Tibial artery (tissue), 4 donors: Measurements from ENCODE around the gene EPHA7.

Source experiments
- DNase-seq, 2 donors: peaks; one replicate each; pipeline ENCODE4 v3.0.0-alpha.2; 2019
- H3K27ac ChIP-seq, 2 donors: fragments of 200-600 bp; sonication (generic) in 1 of 2; 1 replicate in 1 of 2; 2 replicates in 1 of 2; pipeline ENCODE4 v1.5.1; 2018 to 2019; ENCODE audit warnings: mild to moderate bottlenecking in 1 of 2
- H3K27me3 ChIP-seq, 2 donors: fragments of 200-600 bp; sonication (generic) in 1 of 2; one replicate each; pipeline versions ENCODE4 v1.5.1 to v1.6.0; 2016 to 2019
- H3K36me3 ChIP-seq, 3 donors: fragments of 200-600 bp; sonication (generic) in 2 of 3; one replicate each; pipeline ENCODE4 v1.5.1; 2016 to 2019; ENCODE audit warnings: mild to moderate bottlenecking in 2 of 3
- H3K4me1 ChIP-seq, 4 donors: fragments of 200-600 bp; sonication (generic) in 2 of 4; 1 replicate in 3 of 4; 2 replicates in 1 of 4; pipeline ENCODE4 v1.5.1; 2016 to 2019
- H3K4me3 ChIP-seq, 2 donors: fragments of 200-600 bp; sonication (generic) in 1 of 2; 1 replicate in 1 of 2; 2 replicates in 1 of 2; pipeline ENCODE4 v1.5.1; 2018 to 2019; ENCODE audit warnings: mild to moderate bottlenecking in 2 of 2
- H3K9me3 ChIP-seq, 3 donors: fragments of 200-600 bp; sonication (generic) in 1 of 3; one replicate each; pipeline ENCODE4 v1.5.1; 2016 to 2019
- CTCF ChIP-seq, 2 experiments: fragments of 200-600 bp in 1 of 2; fragments of 450-650 bp in 1 of 2; IDR thresholded peaks; one replicate each; pipeline ENCODE4 v1.5.1; 2017 to 2019; ENCODE audit warnings: antibody characterized with exemption in 2 of 2, mild to moderate bottlenecking in 1 of 2, moderate library complexity in 1 of 2
- intact Hi-C: fragments of 100-400 bp; cut with DNase I; formaldehyde crosslinking; loops from one replicate; pipeline ENCODE4 v1.15.0; 2023; ENCODE audit warnings: low total_unique reads

Gene EPHA7

GRCh38 chr6:93392797-93393196, 26.6 kb downstream of the EPHA7 start:
- intact Hi-C loops, result no loop called here
- no peaks in the 10 kb centered on the region for H3K4me1 ChIP-seq
- no peak overlapping the region for H3K27ac ChIP-seq
- H3K9me3 ChIP-seq, result no peaks in the 10 kb centered on the region
- no peak for DNase-seq
- no peaks in the 10 kb centered on the region for H3K36me3 ChIP-seq
- no peaks in the 10 kb centered on the region for H3K27me3 ChIP-seq
- TF ChIP-seq CTCF (IDR thresholded peaks at IDR 0.05), result no peak
- no peak overlapping the region for H3K4me3 ChIP-seq

- Histone ChIP-seq H3K4me1 (no peaks in the 10 kb centered on the region), H3K4me3 (no peak overlapping the region), H3K36me3 (no peaks in the 10 kb centered on the region), H3K9me3 (no peaks in the 10 kb centered on the region), H3K27me3 (no peaks in the 10 kb centered on the region), H3K27ac (no peak overlapping the region)
- intact Hi-C loops, result no loop called here
- DNase-seq, result no peak
- TF ChIP-seq CTCF (IDR thresholded peaks at IDR 0.05), result no peak
Measured at GRCh38 chr6:93391965-93392364, 27.4 kb downstream of the EPHA7 start.

- intact Hi-C loops, result no loop called here
- H3K4me1 ChIP-seq, result no peaks in the 10 kb centered on the region
- no peak for DNase-seq
- H3K27ac ChIP-seq, result no peak overlapping the region
- no peak overlapping the region for H3K4me3 ChIP-seq
- no peaks in the 10 kb centered on the region for H3K27me3 ChIP-seq
- no peak for TF ChIP-seq CTCF (IDR thresholded peaks at IDR 0.05)
- H3K9me3 ChIP-seq, result no peaks in the 10 kb centered on the region
- H3K36me3 ChIP-seq, result no peaks in the 10 kb centered on the region
Measured at GRCh38 chr6:93389192-93389591, 30.2 kb downstream of the EPHA7 start.

- no peak for DNase-seq
- Histone ChIP-seq H3K9me3 (no peaks in the 10 kb centered on the region), H3K27me3 (no peaks in the 10 kb centered on the region), H3K27ac (no peak overlapping the region), H3K4me1 (no peaks in the 10 kb centered on the region), H3K4me3 (no peak overlapping the region), H3K36me3 (no peaks in the 10 kb centered on the region)
- intact Hi-C loops, result no loop called here
- TF ChIP-seq CTCF (IDR thresholded peaks at IDR 0.05), result no peak
Measured at GRCh38 chr6:93388070-93388469, 31.3 kb downstream of the EPHA7 start.

GRCh38 chr6:93376026-93376540, 43.3 kb downstream of the EPHA7 start:
- DNase-seq, result no peak
- no peak for TF ChIP-seq CTCF (IDR thresholded peaks at IDR 0.05)
- intact Hi-C loops, result no loop called here

GRCh38 chr6:93373445-93373844, 45.9 kb downstream of the EPHA7 start:
- H3K9me3 ChIP-seq, result no peaks in the 10 kb centered on the region
- H3K27ac ChIP-seq, result no peak overlapping the region
- TF ChIP-seq CTCF (IDR thresholded peaks at IDR 0.05), result no peak
- no peaks in the 10 kb centered on the region for H3K36me3 ChIP-seq
- DNase-seq, result no peak
- H3K27me3 ChIP-seq, result no peaks in the 10 kb centered on the region
- H3K4me3 ChIP-seq, result no peak overlapping the region
- intact Hi-C loops, result no loop called here
- H3K4me1 ChIP-seq, result no peaks in the 10 kb centered on the region

More at GRCh38 chr6:93376026-93376540, 43.3 kb downstream of the EPHA7 start:
- Histone ChIP-seq H3K9me3 (no peaks in the 10 kb centered on the region), H3K4me1 (no peaks in the 10 kb centered on the region), H3K4me3 (no peak overlapping the region), H3K36me3 (no peaks in the 10 kb centered on the region), H3K27me3 (peaks cover 0 to 3% of the 10 kb centered on the region in 2 donors), H3K27ac (no peak overlapping the region)
